H9 (cell line): ENCODE measurements around the gene GSE1. TPM values are rescaled to one million over a fixed set of nuclear protein-coding genes. Genes with fewer than 3 reads are reported as not detected.

Experiments
- DNase-seq: peaks from one replicate; pipeline ENCODE4 v3.0.0-alpha.2; 2017
- H2AFZ ChIP-seq: one replicate; pipeline ENCODE4 v1.6.1; 2013; ENCODE audit warnings: mild to moderate bottlenecking, low read length, control low read depth, moderate library complexity
- H2AK5ac ChIP-seq: 2 replicates; pipeline ENCODE4 v1.6.1; 2013; ENCODE audit warnings: low read length, control low read depth, mixed read lengths; ENCODE audit not compliant: insufficient read length
- H2BK120ac ChIP-seq: one replicate; pipeline ENCODE4 v1.6.1; 2013; ENCODE audit warnings: low read depth, mild to moderate bottlenecking, low read length, control low read depth, inconsistent platforms; ENCODE audit not compliant: poor library complexity, severe bottlenecking
- H2BK12ac ChIP-seq: 2 replicates; pipeline ENCODE4 v1.6.1; 2013; ENCODE audit warnings: low read length, control low read depth, mixed read lengths, low read depth; ENCODE audit not compliant: insufficient read length
- H2BK15ac ChIP-seq: 2 replicates; pipeline ENCODE4 v1.6.1; 2013; ENCODE audit warnings: low read depth, low read length, control low read depth
- H2BK20ac ChIP-seq: one replicate; pipeline ENCODE4 v1.6.1; 2013; ENCODE audit warnings: low read depth, mild to moderate bottlenecking, low read length, control low read depth, inconsistent platforms; ENCODE audit not compliant: poor library complexity, severe bottlenecking
- H2BK5ac ChIP-seq: 2 replicates; pipeline ENCODE4 v1.6.1; 2013; ENCODE audit warnings: low read length, control low read depth, mixed read lengths; ENCODE audit not compliant: insufficient read length
- H3K14ac ChIP-seq: 2 replicates; pipeline ENCODE4 v1.6.1; 2013; ENCODE audit warnings: low read length, control low read depth; ENCODE audit not compliant: insufficient read depth
- H3K18ac ChIP-seq: 2 replicates; pipeline ENCODE4 v1.6.1; 2013; ENCODE audit warnings: low read depth, mild to moderate bottlenecking, mixed read lengths, low read length, control low read depth; ENCODE audit not compliant: insufficient read length
- H3K23ac ChIP-seq: 2 replicates; pipeline ENCODE4 v1.6.1; 2013; ENCODE audit warnings: low read length, control low read depth, mixed read lengths, low read depth; ENCODE audit not compliant: insufficient read length
- H3K23me2 ChIP-seq: 2 replicates; pipeline ENCODE4 v1.6.1; 2013; ENCODE audit warnings: low read depth, mild to moderate bottlenecking, mixed read lengths, low read length, control low read depth; ENCODE audit not compliant: insufficient read length, poor library complexity, severe bottlenecking
- H3K27ac ChIP-seq: 2 replicates; pipeline ENCODE4 v1.5.1; 2013; ENCODE audit warnings: low read length, control low read depth, mixed read lengths, low read depth; ENCODE audit not compliant: insufficient read length
- H3K27me3 ChIP-seq: 2 replicates; pipeline ENCODE4 v1.6.1; 2013; ENCODE audit warnings: low read length, control low read depth, inconsistent platforms; ENCODE audit not compliant: insufficient read depth
- H3K4ac ChIP-seq: 2 replicates; pipeline ENCODE4 v1.6.1; 2013; ENCODE audit warnings: low read depth, mild to moderate bottlenecking, control low read depth, inconsistent platforms, low read length, moderate library complexity
- H3K4me1 ChIP-seq: 2 replicates; pipeline ENCODE4 v1.6.1; 2013; ENCODE audit warnings: low read length, control low read depth, inconsistent platforms; ENCODE audit not compliant: insufficient read depth
- H3K4me2 ChIP-seq: 2 replicates; pipeline ENCODE4 v1.6.1; 2013; ENCODE audit warnings: low read length, control low read depth, mixed read lengths; ENCODE audit not compliant: insufficient read length, insufficient read depth
- H3K56ac ChIP-seq: 2 replicates; pipeline ENCODE4 v1.6.1; 2013; ENCODE audit warnings: low read depth, mild to moderate bottlenecking, mixed read lengths, low read length, control low read depth; ENCODE audit not compliant: insufficient read length
- H3K79me1 ChIP-seq: 2 replicates; pipeline ENCODE4 v1.6.1; 2013; ENCODE audit warnings: low read depth, mild to moderate bottlenecking, moderate library complexity, low read length, control low read depth, inconsistent platforms; ENCODE audit not compliant: insufficient read depth, poor library complexity, severe bottlenecking
- H3K79me2 ChIP-seq: 2 replicates; pipeline ENCODE4 v1.6.1; 2013; ENCODE audit warnings: low read length, control low read depth, inconsistent platforms; ENCODE audit not compliant: insufficient read depth
- H3K9ac ChIP-seq: 2 replicates; pipeline ENCODE4 v1.6.1; 2013; ENCODE audit warnings: low read length, control low read depth, mixed read lengths; ENCODE audit not compliant: insufficient read length; ENCODE audit errors: extremely low read depth
- H3K9me3 ChIP-seq: one replicate; pipeline ENCODE4 v1.6.1; 2013; ENCODE audit warnings: low read depth, low read length, inconsistent platforms; ENCODE audit not compliant: control insufficient read depth
- H3T11ph ChIP-seq: one replicate; pipeline ENCODE4 v1.6.1; 2013; ENCODE audit warnings: mild to moderate bottlenecking, low read length, control low read depth, inconsistent platforms
- H4K20me1 ChIP-seq: one replicate; pipeline ENCODE4 v1.6.1; 2013; ENCODE audit not compliant: control insufficient read depth, insufficient read length, insufficient read depth
- H4K5ac ChIP-seq: 2 replicates; pipeline ENCODE4 v1.6.1; 2013; ENCODE audit warnings: low read depth, mild to moderate bottlenecking, mixed read lengths, low read length, control low read depth; ENCODE audit not compliant: insufficient read length
- H4K8ac ChIP-seq: replicated peaks from 2 replicates; pipeline ENCODE4 v1.6.1; 2013; ENCODE audit warnings: low read length, control low read depth, mixed read lengths, low read depth; ENCODE audit not compliant: insufficient read length
- H4K91ac ChIP-seq: 2 replicates; pipeline ENCODE4 v1.6.1; 2013; ENCODE audit warnings: low read depth, mild to moderate bottlenecking, moderate library complexity, mixed read lengths, low read length, control low read depth; ENCODE audit not compliant: insufficient read length
- H3K27ac Mint-ChIP-seq, 3 experiments: 2 replicates in 2 of 3; 3 replicates in 1 of 3; pipeline ENCODE4 v1.8.0; 2020 to 2021; ENCODE audit warnings: mixed read lengths in 3 of 3, mild to moderate bottlenecking in 1 of 3, moderate library complexity in 1 of 3
- H3K27me3 Mint-ChIP-seq: 2 replicates; pipeline ENCODE4 v1.8.0; 2021; ENCODE audit warnings: low read depth, mild to moderate bottlenecking, moderate library complexity, mixed read lengths
- H3K36me3 Mint-ChIP-seq, 3 experiments: 2 replicates in 2 of 3; 3 replicates in 1 of 3; pipeline ENCODE4 v1.8.0; 2020 to 2021; ENCODE audit warnings: low read depth in 3 of 3, mixed read lengths in 3 of 3; ENCODE audit not compliant: insufficient read depth in 1 of 3
- H3K4me1 Mint-ChIP-seq, 2 experiments: 2 replicates each; pipeline ENCODE4 v1.8.0; 2020; ENCODE audit warnings: mixed read lengths in 2 of 2
- H3K4me3 Mint-ChIP-seq, 2 experiments: 2 replicates in 1 of 2; 3 replicates in 1 of 2; pipeline ENCODE4 v1.8.0; 2020 to 2021; ENCODE audit warnings: mild to moderate bottlenecking in 2 of 2, mixed read lengths in 2 of 2, moderate library complexity in 1 of 2
- H3K9me3 Mint-ChIP-seq, 2 experiments: 2 replicates in 1 of 2; 3 replicates in 1 of 2; pipeline ENCODE4 v1.8.0; 2020; ENCODE audit warnings: mild to moderate bottlenecking in 2 of 2, mixed read lengths in 2 of 2, moderate library complexity in 1 of 2
- CTCF ChIP-seq: fragments of 200-600 bp; sonication (generic); conservative IDR thresholded peaks from 3 replicates; pipeline ENCODE4 v1.8.0; 2021; ENCODE audit warnings: antibody characterized with exemption, mild to moderate bottlenecking
- WGBS: extraction: QIAGEN DNeasy Blood & Tissue Kit; methylation state at CpG from one replicate; pipeline ENCODE4 v1.1.7; 2013; ENCODE audit warnings: missing lambda C conversion rate, low lambda C conversion rate, mixed read lengths; ENCODE audit not compliant: insufficient read length; ENCODE audit errors: extremely low coverage; 5-methylcytosine and 5-hydroxymethylcytosine counted together
- total RNA-seq: library from RNA; stranded (reverse); gene quantifications from 2 replicates; pipeline ENCODE4 v1.2.1, GENCODE V29; 2021

The GSE1 gene
- total RNA-seq, 1 experiment from 2014 or later: 125 TPM

- Mint-ChIP-seq H3K36me3 (no peaks in the 10 kb centered on the region), H3K27ac (no peak overlapping the region), H3K4me3 (no peak overlapping the region), H3K27me3 (peaks cover 30% of the 10 kb centered on the region), H3K9me3 (no peaks in the 10 kb centered on the region; a peak in 1 of 5 replicates), H3K4me1 (peaks cover 9 to 14% of the 10 kb centered on the region in 2 experiments)
- no peak overlapping the region for H4K91ac ChIP-seq
- no peak overlapping the region for H3K4ac ChIP-seq
- no peak overlapping the region for H3K23ac ChIP-seq
- no peak overlapping the region for H2BK12ac ChIP-seq
- no peaks in the 10 kb centered on the region for H3K79me1 ChIP-seq
- no peak overlapping the region for H2BK120ac ChIP-seq
- no peaks in the 10 kb centered on the region for H3K79me2 ChIP-seq
- H2AFZ ChIP-seq: no peak overlapping the region
- no peak overlapping the region for H3K56ac ChIP-seq
- no peaks in the 10 kb centered on the region for H3K9me3 ChIP-seq
- H4K20me1 ChIP-seq: no peaks in the 10 kb centered on the region
- no CpG with 5 or more reads among the region's 24 CpGs for WGBS
- no peak overlapping the region for H3K4me2 ChIP-seq
- no peak overlapping the region for H2BK5ac ChIP-seq
- DNase-seq: no peak
- H3K4me1 ChIP-seq: peaks cover 3% of the 10 kb centered on the region; the same call in 1 of the 2 replicates
- H3K14ac ChIP-seq: no peak overlapping the region; the same call in 1 of the 2 replicates
- H2BK20ac ChIP-seq: no peak overlapping the region
- H2AK5ac ChIP-seq: no peak overlapping the region
- no peak overlapping the region for H3K18ac ChIP-seq
- no peak overlapping the region for H3K9ac ChIP-seq
- H3K27ac ChIP-seq: no peak overlapping the region
- TF ChIP-seq CTCF: no peak
- H4K8ac ChIP-seq: no peak overlapping the region
- no peak overlapping the region for H3T11ph ChIP-seq
- H2BK15ac ChIP-seq: no peak overlapping the region
- peaks cover 4% of the 10 kb centered on the region for H3K23me2 ChIP-seq
- H3K27me3 ChIP-seq: no peaks in the 10 kb centered on the region
- no peak overlapping the region for H4K5ac ChIP-seq
Observed at GRCh38 chr16:85695196-85696128, 82.3 kb downstream of the GSE1 start.
